Midbrain (tissue), 1 donor: ENCODE data around the gene KRTAP5-3.
A peak's percentile ranks its signal among the peaks of the same experiment; 100 is the strongest.
"Not testable (repeated sequence)": the region's sequence is repeated elsewhere in the genome, so short reads cannot be mapped to it uniquely, and the experiment has no call there.

ENCODE experiments used
- DNase-seq: peaks from one replicate; lab custom pipeline; 2025; lab: John Stamatoyannopoulos, UW

Gene KRTAP5-3

GRCh38 chr11:1619449-1619848 lies 11.2 kb upstream of the KRTAP5-3 start:
- no peak for DNase-seq

- no peak for DNase-seq
These were observed 10.0 kb upstream of the KRTAP5-3 start for GRCh38 chr11:1618231-1618630.

- not testable (repeated sequence) for DNase-seq
These were observed 362 bp downstream of the KRTAP5-3 start for GRCh38 chr11:1607901-1608300.

- DNase-seq: not testable (repeated sequence)
These were observed 962 bp downstream of the KRTAP5-3 start for GRCh38 chr11:1607156-1607845.

GRCh38 chr11:1605923-1606322 lies 2.3 kb downstream of the KRTAP5-3 start:
- not testable (repeated sequence) for DNase-seq

GRCh38 chr11:1604711-1605110 lies 3.6 kb downstream of the KRTAP5-3 start:
- no peak for DNase-seq

- DNase-seq: no peak
These were observed 4.1 kb downstream of the KRTAP5-3 start for GRCh38 chr11:1604181-1604580.

- no peak for DNase-seq
These were observed 4.6 kb downstream of the KRTAP5-3 start for GRCh38 chr11:1603629-1604028.

- not testable (repeated sequence) for DNase-seq
These were observed 6.6 kb downstream of the KRTAP5-3 start for GRCh38 chr11:1601663-1602062.

GRCh38 chr11:1600626-1601025 lies 7.6 kb downstream of the KRTAP5-3 start:
- DNase-seq: peak; percentile 54

- DNase-seq: no peak
These were observed 9.4 kb downstream of the KRTAP5-3 start for GRCh38 chr11:1598816-1599215.

- not testable (repeated sequence) for DNase-seq
These were observed 9.9 kb downstream of the KRTAP5-3 start for GRCh38 chr11:1598406-1598805.

- DNase-seq: no peak
These were observed 10.3 kb downstream of the KRTAP5-3 start, which contains the start of gene KRTAP5-2 for GRCh38 chr11:1597994-1598380. TSS of gene KRTAP5-2 (minus strand) at chr11:1598294. CDS start at chr11:1598250, 44 bp downstream.

- no peak for DNase-seq
These were observed 10.8 kb downstream of the KRTAP5-3 start for GRCh38 chr11:1597331-1597993.

- not testable (repeated sequence) for DNase-seq
These were observed 11.6 kb downstream of the KRTAP5-3 start for GRCh38 chr11:1596576-1597121.

- DNase-seq: not testable (repeated sequence)
These were observed 12.2 kb downstream of the KRTAP5-3 start for GRCh38 chr11:1595994-1596575.

GRCh38 chr11:1592628-1593027 lies 15.6 kb downstream of the KRTAP5-3 start:
- no peak for DNase-seq

- DNase-seq: no peak
These were observed 18.3 kb downstream of the KRTAP5-3 start for GRCh38 chr11:1589996-1590395.

- DNase-seq: not testable (repeated sequence)
These were observed 18.9 kb downstream of the KRTAP5-3 start for GRCh38 chr11:1589191-1589963.

- no peak for DNase-seq
These were observed 21.6 kb downstream of the KRTAP5-3 start for GRCh38 chr11:1586699-1587098.

GRCh38 chr11:1584661-1585370 lies 23.4 kb downstream of the KRTAP5-3 start, which contains the start of gene KRTAP5-1:
TSS of gene KRTAP5-1 (minus strand) at chr11:1585283. CDS start at chr11:1585249, 34 bp downstream.
- DNase-seq: not testable (repeated sequence)
